Fibroblast of lung (primary cell): ENCODE results near the gene CNNM3. TPM values are rescaled to one million over a fixed set of nuclear protein-coding genes. Genes with fewer than 3 reads are reported as not detected.

Experiments
- DNase-seq, 2 donors: peaks; one replicate each; pipeline versions ENCODE4 v3.0.0 to v3.0.0-alpha.2; 2010; ENCODE audit warnings: low read depth in 2 of 2
- H2AFZ ChIP-seq: 2 replicates; pipeline ENCODE4 v1.5.1; 2012; ENCODE audit warnings: low read length, control low read depth, inconsistent platforms
- H3K27ac ChIP-seq: 2 replicates; pipeline ENCODE4 v1.5.1; 2011; ENCODE audit warnings: low read length, control low read depth; ENCODE audit not compliant: insufficient read depth
- H3K27me3 ChIP-seq: 2 replicates; pipeline ENCODE4 v1.5.1; 2011; ENCODE audit warnings: mild to moderate bottlenecking, low read length; ENCODE audit not compliant: control insufficient read depth, insufficient read depth
- H3K36me3 ChIP-seq: 2 replicates; pipeline ENCODE4 v1.5.1; 2011; ENCODE audit warnings: low read length; ENCODE audit not compliant: control insufficient read depth, insufficient read depth
- H3K4me1 ChIP-seq: 2 replicates; pipeline ENCODE4 v1.5.1; 2011; ENCODE audit warnings: low read length; ENCODE audit not compliant: control insufficient read depth, insufficient read depth; ENCODE audit errors: extremely low read depth
- H3K4me2 ChIP-seq: 2 replicates; pipeline ENCODE4 v1.5.1; 2011; ENCODE audit warnings: low read length, control low read depth; ENCODE audit not compliant: insufficient read depth; ENCODE audit errors: extremely low read depth
- H3K4me3 ChIP-seq, 4 experiments: fragments of 200-600 bp in 1 of 4; sonication (generic) in 1 of 4; replicated peaks in 1 of 4; 2 replicates each; pipeline ENCODE4 v1.5.1; 2011 to 2016; ENCODE audit warnings: low read length in 4 of 4, low read depth in 3 of 4, mild to moderate bottlenecking in 3 of 4, control low read depth in 2 of 4, inconsistent platforms in 1 of 4, mixed read lengths in 1 of 4; ENCODE audit not compliant: insufficient read depth in 1 of 4; ENCODE audit errors: control extremely low read depth in 1 of 4
- H3K79me2 ChIP-seq: 2 replicates; pipeline ENCODE4 v1.5.1; 2012; ENCODE audit warnings: mild to moderate bottlenecking, low read length, inconsistent platforms; ENCODE audit not compliant: control insufficient read depth, insufficient read depth
- H3K9ac ChIP-seq: 2 replicates; pipeline ENCODE4 v1.5.1; 2011; ENCODE audit warnings: mild to moderate bottlenecking, low read length, control low read depth; ENCODE audit not compliant: insufficient read depth
- H3K9me3 ChIP-seq: 2 replicates; pipeline ENCODE4 v1.5.1; 2012; ENCODE audit warnings: low read depth, low read length; ENCODE audit not compliant: control insufficient read depth, insufficient read depth
- H4K20me1 ChIP-seq: 2 replicates; pipeline ENCODE4 v1.5.1; 2011; ENCODE audit warnings: low read length; ENCODE audit not compliant: control insufficient read depth, insufficient read depth; ENCODE audit errors: extremely low read depth
- CTCF ChIP-seq, 2 donors: IDR thresholded peaks in 1 of 2; conservative IDR thresholded peaks in 1 of 2; 1 replicate in 1 of 2; 2 replicates in 1 of 2; pipeline ENCODE4 v1.5.1; 2011 to 2012; ENCODE audit warnings: low read length in 2 of 2, control low read depth in 1 of 2, inconsistent platforms in 1 of 2, low read depth in 1 of 2, mild to moderate bottlenecking in 1 of 2
- EZH2 ChIP-seq: IDR thresholded peaks from 2 replicates; pipeline ENCODE4 v1.5.1; 2012; ENCODE audit warnings: low read length, control low read depth, mild to moderate bottlenecking; ENCODE audit errors: missing control alignments
- polyA plus RNA-seq, 2 donors: library from polyadenylated mRNA; depleted of rRNA in 1 of 2; stranded (reverse) in 1 of 2; unstranded in 1 of 2; fragments of >200 nt; gene quantifications; 2 replicates each; pipeline ENCODE4 v1.2.1, GENCODE V29; 2011 to 2012; ENCODE audit warnings: missing spikeins in 1 of 2
- total RNA-seq: library from RNA; depleted of rRNA; stranded (reverse); fragments of >200 nt; gene quantifications from 2 replicates; pipeline ENCODE4 v1.2.1, GENCODE V29; 2014

Gene CNNM3
- total and polyA plus RNA-seq, 2 donors (not counting 1 experiment from before 2014, with no cell fraction given): 4.3 to 9.9 TPM

DNA sequence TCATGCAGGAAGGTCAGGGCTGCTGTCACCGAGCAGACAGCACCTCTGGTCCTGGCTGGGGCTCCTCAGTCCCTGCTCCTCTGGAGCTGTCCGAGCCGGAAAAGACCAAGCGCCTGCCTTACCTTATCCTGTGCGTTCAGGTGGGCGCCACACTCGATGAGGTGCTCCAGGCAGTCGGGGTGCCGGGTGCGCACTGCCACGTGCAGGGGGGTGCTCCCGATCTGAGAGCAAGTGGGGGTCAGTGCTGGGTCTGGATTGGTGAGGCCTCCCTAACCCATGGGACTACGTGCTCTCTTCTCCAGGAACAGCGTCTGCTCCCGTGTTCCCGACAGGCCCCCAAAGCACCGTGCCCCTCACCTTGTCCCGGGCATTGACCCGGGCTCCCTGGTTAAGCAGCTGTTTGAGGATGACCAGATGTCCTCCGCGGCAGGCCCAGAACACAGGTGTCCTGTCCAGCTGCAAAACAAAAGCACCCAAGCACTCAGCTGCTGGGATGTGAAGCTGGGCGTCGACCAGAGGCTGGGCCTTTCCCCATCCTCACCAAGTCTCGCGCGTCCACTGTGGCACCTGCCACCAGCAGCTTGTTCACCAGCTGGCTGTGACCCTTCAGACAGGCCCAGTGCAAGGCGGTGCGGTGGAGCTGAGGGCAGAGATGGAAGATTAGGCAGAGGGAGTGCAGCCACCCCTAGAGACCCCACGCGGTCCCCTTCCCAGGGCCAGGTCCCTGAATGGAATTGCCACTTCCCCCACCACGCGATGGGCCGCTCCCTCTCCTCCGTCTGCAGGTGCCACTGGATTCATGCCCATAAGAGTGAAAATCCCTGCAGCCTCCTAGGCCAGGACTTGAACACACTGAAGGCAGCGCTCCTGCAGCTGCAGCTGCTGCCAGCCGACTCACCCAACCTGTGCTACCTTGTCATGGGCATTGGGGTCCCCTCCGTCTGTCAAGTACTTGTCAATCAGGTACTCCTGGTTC is 24.1 kb downstream of the CNNM3 start:
- no peak overlapping the region for H3K9ac ChIP-seq
- DNase-seq: no peak

GRCh38 chr2:96841701-96842495 is 25.8 kb downstream of the CNNM3 start:
- Histone ChIP-seq H4K20me1 (no peaks in the 10 kb centered on the region), H3K4me3 (no peak overlapping the region)

More for the DNA sequence above, 24.1 kb downstream of the CNNM3 start:
- Histone ChIP-seq H3K4me1 (no peaks in the 10 kb centered on the region), H3K27ac (no peak overlapping the region), H3K9me3 (no peaks in the 10 kb centered on the region), H3K79me2 (no peaks in the 10 kb centered on the region), H3K4me2 (no peak overlapping the region), H2AFZ (no peak overlapping the region), H3K27me3 (no peaks in the 10 kb centered on the region), H3K4me3 (no peak overlapping the region), H3K36me3 (no peaks in the 10 kb centered on the region), H4K20me1 (no peaks in the 10 kb centered on the region)
- TF ChIP-seq CTCF (conservative IDR thresholded peaks at IDR 0.05 in 1 of 2, IDR thresholded peaks at IDR 0.05 in 1 of 2; ENCODE audit: low read depth in 1 of 2, low read length in 2 of 2) (no peak), EZH2 (no peak)

More at GRCh38 chr2:96841701-96842495, 25.8 kb downstream of the CNNM3 start:
- H3K4me2 ChIP-seq: no peak overlapping the region
- no peak overlapping the region for H3K9ac ChIP-seq
- H3K27ac ChIP-seq: no peak overlapping the region
- H3K27me3 ChIP-seq: no peaks in the 10 kb centered on the region
- no peak overlapping the region for H2AFZ ChIP-seq
- DNase-seq: no peak
- no peaks in the 10 kb centered on the region for H3K79me2 ChIP-seq
- H3K36me3 ChIP-seq: no peaks in the 10 kb centered on the region
- no peak for TF ChIP-seq CTCF (conservative IDR thresholded peaks at IDR 0.05 in 1 of 2, IDR thresholded peaks at IDR 0.05 in 1 of 2; ENCODE audit: low read depth in 1 of 2, low read length in 2 of 2)
- no peak for TF ChIP-seq EZH2
- no peaks in the 10 kb centered on the region for H3K9me3 ChIP-seq
- H3K4me1 ChIP-seq: no peaks in the 10 kb centered on the region
